Left kidney (tissue), 2 donors: Measurements from ENCODE around the gene EML3. TPM values are rescaled to one million over a fixed set of nuclear protein-coding genes. Genes with fewer than 3 reads are reported as not detected.
"Not testable (repeated sequence)": the region's sequence is repeated elsewhere in the genome, so short reads cannot be mapped to it uniquely, and the experiment has no call there.

Experiments
- DNase-seq: peaks from one replicate; pipeline ENCODE4 v3.0.0-alpha.2; 2013
- polyA plus RNA-seq: library from polyadenylated mRNA; unstranded; fragments of 120-200 nt; gene quantifications from one replicate; pipeline ENCODE4 v1.2.1, GENCODE V29; 2013; ENCODE audit not compliant: insufficient read length

Gene EML3
- polyA plus RNA-seq, 1 donor: 36.4 TPM

DNA sequence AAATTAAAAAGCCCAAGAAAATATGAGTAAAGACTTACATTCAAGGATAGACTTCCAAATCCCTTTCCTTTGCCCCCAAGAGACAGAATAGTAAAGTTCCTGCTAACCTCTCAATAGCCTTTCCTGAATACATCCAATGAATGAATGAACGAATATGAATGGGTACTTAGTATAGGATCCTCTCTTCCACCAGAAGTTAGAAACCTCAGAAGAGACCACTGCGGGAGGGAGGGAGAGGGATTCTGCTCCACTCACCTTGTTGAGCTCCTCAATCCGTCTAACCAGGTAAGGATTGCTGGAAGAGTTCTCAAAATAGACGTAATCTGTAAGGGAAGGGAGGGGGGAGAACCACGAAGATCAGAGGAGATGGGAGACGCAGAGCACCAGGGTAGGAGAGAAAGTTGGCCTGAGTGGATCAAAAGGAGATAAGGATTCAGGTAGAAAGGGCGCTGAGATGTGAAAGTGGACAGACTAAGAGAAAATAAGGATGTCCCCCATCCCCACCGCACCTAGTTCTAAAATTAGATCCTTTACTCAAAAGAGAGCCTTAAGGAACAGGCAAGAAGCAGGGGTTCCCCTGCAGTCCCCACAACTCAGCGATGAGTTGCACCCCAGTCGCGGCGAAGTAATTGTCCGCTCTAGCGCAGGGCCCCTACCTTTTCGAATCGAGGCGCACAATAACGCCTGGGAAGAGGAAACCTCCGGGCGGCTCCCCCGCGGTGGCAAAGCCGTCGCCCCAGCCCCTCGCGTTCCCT lies 12.0 kb downstream of the EML3 start:
- no peak for DNase-seq

DNA sequence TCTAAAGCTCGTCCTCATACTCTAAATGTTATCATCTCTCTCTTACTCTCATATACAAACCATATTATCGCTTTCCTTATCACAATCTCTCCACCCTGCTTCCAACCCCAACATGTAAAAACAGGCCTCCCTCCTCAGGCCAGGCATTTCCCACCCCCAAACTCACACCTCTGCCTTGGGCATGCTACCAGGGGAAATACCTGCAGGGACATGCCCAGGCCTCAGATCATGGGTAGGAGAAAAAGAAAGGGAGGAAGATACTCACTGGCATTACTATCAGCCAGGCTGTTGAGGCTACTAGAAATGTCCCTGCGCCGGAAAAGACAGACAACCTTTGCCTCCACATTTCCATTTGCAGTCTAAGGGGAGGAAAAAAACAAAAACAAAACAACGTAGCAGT lies 12.7 kb downstream of the EML3 start:
- no peak for DNase-seq

DNA sequence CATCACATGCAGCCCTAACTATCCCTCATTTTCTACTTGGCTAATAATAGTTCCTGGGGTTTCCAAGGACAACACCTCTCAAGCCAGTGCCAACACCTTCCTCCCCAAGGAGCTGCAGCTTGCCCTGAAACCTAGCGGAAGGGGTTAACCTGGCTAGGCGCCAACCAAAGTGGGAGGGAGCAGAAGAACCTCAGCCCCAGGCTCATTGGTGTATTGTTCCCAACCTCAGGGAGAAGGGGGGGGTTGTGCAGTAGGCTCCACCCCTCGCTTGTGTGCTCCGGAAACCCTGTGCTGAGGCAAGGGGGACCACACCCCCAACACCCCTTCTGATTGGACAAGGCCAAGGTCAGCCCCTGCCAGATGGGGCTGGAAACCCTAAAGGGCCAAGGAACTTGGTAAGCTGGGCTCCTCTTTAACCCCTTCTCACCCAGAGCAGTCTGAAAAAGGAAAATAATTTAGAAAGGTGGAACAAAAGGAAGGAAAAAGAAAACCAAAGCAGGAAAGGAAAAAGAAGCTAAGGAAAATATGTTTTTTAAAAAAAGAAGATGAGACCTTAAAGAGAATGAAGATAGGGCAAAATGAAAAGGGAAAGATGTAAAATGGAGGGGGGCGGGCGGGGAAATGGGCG lies 13.4 kb downstream of the EML3 start:
- DNase-seq: peak; percentile 92

DNA sequence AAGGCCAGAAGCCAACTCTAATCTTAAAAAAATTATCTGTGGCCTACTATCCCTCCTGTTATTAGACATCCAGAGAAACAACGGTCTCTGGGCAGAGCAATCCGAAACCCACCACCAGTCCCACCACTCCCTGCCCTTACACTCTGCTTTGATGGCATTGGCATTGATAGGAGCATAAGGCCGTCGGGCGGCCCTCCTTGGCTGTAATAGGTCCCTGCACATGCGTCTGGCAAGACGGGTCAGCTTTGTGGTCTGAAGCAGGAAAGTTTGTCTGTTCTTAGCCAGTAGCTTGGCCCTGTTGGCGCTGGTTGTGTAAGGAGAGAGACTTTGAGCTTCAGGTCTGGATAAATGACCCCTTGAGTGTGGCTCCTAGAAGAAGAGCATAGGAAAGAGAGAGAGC lies 17.5 kb downstream of the EML3 start:
- no peak for DNase-seq

DNA sequence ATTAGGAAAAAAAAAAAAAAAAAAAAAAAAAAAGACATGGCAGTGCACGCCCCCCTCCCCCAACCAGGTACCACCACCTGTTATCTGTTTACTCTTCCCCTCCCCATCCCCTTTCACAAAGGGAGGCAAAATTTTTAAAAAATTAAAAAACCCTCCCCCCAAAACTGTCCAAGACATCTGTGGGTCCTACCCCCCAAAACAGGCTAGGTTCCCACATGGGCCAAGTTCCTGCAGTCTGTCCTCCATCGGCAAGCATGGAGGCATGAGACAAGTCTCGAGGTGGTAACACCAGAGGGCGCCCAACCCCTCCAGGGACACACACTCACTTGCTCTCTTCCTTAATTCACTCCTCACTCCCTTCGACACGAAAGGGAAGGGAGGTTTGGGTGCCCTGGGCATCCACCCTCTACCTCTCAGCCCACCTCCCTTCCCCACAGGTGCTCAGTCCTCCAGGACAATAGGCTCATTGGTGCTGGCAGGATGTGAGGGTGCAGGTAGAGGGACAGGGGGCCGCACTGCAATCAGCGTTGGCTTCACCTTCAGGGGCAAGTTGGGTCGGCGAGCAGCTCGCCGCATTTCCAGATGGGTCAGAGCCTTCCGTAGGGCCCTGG lies 19.0 kb downstream of the EML3 start:
- peak; percentile 55 for DNase-seq

DNA sequence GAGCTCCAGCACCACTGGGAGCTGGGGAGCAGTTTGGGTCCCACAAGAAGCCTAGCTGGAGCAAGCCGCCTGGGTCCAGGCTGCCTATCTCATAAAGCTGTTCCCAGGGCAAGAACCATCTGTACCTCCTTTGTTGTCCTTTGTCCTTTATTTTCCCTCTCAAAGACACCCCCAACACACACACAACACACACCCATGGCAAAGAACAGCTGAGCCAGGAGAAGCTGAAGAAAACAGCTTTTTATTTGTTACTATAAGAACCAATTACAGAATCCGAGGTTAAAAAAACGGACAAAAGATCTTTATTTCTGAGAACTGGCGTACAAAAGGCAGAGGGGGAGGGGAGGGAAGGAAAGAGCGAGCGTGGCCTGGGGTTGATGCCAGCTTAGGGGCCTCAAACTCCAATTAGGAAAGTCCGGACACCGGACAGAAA lies 19.6 kb downstream of the EML3 start:
- DNase-seq: no peak

DNA sequence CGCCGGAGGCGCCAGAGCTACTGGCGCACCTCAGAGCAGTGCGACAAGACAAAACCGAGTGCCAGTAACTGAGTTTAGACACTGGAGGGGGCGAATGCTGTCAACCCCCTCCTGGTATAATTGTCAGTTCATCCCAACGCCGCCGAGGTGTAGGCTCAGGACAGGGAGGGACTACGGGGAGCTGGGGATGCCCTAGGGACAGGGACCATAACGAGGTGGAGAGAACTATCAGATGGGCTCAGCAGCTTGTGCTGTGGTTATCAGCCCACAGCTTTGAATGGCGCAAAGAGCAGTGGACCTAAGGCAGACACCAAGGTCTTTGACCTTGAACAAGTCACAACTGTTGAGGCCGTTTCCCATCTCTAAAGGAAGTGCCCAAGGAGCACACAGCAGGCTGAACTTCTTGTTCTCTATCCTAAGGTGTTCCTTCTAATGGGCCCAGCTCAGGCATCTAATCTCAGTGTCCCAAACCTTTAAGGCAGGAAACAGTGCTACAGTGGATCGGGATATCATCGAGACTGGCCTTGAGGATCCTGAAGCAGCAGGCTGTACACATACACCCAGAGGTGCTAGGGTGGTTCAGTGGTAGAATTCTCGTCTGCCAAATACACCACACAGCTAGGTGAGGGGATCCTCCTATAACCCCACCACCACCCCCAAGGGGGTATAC lies 20.3 kb downstream of the EML3 start:
- no peak for DNase-seq

DNA sequence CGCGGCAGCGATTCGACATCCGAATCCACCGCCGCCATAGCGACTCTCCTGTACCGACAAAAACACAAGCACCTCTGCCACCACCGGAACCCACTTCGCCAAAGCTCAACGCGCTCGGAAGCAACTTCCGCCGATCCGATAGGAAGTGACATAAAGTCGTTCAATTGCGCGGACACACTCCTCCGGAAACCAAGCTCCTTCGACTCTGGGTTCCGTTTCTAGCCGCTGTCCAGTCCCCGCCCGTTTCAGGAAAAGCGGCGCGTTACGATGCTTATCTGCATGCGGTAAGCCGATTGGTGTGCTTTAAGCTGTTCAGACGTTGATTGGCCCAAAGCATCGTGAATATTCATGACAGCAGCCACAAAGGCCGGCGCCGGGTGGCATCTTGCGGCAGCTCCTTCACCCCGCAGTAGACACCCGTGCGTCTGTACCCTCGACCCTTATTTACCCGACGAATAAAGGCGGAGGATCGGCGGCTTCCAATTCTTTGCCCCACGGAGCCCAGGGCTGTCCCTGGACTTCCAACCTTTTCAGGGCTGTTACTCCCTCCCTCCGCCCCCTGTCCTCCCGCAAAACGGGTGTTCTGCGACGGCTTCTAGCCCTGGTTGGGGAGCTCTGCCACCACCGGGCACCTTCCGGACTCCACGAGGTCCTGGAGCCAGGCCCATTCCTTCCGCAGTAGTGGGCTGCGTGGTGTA lies 21.0 kb downstream of the EML3 start, which contains the start of gene TUT1:
Gene TUT1, minus strand, starts transcription at position 76 of the 698 bp plus-strand sequence. Its CDS starts 38 bp downstream, at position 38.
- DNase-seq: peak; percentile 99

DNA sequence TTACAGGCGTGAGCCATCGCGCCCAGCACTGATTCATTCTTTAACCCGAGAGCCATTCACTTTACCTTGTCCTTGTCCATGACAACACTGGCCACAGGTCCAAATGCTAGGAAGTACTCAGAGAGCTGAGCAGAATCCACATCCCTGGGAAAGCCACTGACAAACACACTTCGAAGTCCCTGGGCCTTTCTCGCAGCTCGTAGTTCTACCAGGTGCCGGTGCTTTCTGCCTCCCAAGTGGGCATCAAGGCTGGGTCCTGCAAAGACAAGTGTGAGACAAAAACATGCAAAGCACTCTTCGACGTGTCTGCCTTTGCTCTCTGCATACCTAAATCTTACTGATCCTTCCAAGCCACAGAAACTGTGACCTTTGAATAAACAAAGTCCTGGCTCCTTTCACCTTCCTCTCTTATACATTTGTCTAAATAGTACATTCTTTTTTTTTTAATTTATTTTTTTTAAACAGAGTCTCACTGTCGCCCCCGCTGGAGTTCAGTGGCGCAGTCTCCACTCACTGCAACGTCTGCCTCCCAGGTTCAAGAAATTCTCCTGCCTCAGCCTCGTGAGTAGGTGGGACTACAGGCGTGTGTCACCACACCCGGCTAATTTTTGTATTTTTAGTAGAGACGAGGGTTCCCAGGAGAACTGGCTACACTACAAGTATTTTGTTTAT lies 23.5 kb downstream of the EML3 start:
- no peak for DNase-seq

DNA sequence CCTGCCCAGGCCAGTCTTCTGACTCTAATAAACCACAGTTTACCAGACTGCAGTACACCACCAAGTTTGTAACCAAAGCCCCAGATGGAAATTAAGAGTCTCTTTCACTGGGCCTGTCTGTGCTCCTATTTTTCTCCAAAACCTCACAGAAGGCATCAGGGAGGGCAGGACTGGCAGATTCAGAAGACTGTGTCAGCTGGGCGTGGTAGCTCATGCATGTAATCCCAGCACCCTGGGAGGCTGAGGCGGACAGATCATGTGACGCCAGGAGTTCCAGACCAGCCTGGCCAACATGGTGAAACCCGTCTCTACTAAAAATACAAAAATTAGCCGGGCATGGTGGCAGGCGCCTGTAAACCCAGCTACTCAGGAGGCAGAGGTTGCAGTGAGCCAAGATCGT lies 27.2 kb downstream of the EML3 start:
- not testable (repeated sequence) for DNase-seq

DNA sequence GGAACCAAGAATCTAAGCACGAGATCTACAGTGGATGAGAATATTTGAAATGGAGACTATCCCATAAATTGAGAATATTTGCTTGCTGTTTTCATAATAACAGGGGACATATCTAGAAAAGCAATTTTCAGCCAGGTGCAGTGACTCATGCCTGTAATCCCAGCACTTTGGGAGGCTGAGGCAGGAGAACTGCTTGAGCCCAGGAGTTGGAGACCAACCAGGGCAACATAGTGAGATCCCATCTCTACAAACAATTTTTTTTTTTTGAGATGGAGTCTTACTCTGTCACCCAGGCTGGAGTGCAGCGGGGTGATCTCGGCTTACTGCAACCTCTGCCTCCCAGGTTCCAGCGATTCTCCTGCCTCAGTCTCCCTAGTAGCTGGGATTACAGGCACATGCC lies 30.8 kb downstream of the EML3 start:
- not testable (repeated sequence) for DNase-seq

DNA sequence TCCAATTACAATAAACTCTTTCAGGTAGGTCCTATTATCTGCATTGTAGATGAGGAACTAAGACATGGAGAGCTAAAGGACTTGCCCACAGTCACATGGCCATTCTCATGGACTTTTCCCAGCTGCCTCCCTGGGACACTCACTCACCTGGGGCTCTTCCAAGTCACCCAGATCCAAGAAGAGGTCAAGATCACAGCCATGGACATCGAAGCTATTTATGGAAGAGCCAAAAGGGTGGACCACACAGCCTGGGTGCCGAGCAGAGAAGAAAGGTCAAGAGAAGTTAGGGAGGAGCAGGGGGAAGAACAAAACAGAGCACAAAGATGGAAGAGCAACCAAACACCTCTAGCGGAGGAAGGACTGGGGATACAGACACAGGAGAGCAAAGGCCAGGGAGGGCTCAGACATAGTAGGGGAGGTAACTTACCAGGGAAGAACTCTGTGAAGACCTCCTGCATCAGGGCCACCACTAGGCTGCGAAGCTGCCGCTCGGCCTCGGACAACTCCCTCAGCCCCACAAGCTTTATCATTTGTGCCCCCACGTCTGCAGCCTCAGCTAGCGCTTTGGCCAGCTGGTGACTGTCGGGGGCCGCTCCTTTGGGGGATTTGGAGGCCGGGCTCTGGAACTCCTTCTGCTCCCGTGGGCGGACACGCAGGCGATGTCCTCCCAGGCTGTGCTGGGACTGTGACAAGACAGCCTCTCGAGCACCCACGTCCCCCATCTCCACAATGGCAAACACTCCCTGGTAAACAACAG lies 31.4 kb downstream of the EML3 start:
- no peak for DNase-seq

DNA sequence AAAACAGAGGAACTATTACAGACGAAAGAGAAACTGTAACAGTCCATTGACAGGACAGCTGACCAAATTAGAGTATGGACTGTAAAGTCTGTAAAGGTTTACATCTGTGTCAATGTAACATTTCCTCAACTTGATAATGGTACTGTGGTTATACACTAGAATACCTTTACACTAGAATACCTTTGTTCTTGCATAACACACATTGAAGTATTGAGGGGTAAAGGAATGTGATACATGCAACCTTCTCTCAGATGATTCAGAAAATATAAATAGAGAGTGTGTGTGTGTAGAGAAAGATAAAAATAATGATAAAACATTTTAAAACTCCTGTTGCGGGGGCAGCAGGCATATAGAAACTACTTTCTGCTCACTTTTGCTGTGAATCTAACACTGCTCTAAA lies 33.3 kb downstream of the EML3 start:
- DNase-seq: no peak

DNA sequence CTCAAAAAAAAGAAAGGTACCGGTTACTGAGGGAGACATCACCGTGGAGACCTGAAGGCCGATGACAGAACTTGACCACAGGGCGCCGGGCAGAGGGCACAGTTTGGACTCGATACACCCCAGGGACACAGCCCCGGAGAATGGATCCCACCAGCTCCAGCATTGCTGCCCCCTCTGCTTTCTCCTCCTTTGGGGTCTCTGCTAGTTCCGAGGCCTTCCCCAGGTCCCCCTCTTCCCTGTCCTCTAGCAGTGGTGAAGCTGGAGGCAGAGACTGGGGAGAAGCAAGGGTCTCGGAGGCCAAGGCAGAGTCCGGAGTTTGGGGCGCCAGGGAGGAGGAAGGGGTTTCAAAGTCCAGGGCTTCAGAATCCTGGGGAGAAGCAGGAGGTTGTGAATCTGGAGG lies 34.0 kb downstream of the EML3 start:
- no peak for DNase-seq

DNA sequence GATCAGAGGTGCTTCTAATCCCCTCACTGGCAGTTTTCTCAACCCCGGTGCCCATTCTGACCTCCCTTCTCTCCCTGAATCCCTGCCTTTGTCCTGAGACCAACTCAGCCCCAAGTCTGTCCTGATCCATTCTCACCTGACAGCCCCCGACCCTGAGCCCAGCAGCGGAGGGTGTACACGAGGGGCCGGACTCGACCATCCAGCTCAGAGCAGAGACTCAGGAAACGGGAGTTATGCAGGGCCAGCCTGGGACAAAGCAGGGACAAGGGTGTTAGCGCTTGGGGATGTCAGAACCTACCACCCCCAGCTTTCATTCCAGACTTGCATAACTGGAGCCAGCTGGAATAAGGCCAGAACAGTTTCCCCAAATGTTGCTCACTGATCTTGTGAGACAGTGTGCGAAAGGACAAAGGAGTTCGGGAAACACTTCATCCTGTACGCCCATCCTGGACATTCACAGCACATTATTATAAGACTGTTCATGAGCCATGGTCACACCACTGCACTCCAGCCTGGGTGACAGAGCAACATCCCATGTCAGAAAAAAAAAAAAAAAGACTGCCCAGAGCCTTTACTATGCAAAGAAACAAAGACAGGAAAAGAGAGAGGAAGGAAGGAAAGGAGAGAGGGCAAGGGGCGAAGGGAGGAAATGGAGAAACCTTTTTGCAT lies 35.4 kb downstream of the EML3 start:
- no peak for DNase-seq

DNA sequence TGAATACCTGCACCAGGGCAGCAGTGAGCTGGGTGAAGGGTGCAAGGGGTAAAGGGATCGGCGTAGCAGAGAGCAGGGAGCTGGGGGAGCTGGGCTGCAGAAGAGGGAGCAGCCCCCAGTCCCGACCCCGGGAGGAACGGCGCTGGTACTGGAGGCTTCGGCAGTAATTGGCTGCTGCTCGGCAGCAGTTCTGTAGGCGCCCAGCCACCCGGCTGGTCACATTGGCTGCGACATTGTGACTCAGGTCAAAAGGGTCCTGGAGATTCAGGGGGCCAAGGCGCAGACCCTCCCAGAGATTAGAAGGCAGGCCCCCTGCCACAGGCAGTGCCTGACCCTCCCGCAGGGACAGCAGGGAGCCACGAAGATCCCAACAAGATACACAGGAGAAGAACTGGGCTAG lies 36.7 kb downstream of the EML3 start:
- no peak for DNase-seq

DNA sequence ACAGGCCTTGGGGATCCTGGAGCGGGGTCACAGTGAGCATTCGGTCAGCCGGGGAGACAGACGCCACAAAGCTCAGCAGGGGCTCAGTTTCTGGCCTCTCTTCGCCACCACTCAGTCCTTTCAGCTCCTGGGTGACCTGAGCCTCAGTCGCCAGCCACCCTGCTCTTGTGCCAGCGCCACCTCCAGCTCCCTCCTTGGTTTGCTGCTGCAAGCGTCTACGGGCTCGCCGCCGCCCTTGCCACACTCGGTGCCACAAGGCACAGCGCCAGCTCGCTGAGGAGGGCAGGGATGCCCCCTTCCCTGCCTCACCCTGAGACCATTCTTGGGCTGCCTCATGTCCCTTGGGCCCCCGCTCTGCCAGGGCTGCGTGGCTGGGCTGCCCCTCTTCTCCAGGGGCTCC lies 37.4 kb downstream of the EML3 start:
- DNase-seq: no peak

DNA sequence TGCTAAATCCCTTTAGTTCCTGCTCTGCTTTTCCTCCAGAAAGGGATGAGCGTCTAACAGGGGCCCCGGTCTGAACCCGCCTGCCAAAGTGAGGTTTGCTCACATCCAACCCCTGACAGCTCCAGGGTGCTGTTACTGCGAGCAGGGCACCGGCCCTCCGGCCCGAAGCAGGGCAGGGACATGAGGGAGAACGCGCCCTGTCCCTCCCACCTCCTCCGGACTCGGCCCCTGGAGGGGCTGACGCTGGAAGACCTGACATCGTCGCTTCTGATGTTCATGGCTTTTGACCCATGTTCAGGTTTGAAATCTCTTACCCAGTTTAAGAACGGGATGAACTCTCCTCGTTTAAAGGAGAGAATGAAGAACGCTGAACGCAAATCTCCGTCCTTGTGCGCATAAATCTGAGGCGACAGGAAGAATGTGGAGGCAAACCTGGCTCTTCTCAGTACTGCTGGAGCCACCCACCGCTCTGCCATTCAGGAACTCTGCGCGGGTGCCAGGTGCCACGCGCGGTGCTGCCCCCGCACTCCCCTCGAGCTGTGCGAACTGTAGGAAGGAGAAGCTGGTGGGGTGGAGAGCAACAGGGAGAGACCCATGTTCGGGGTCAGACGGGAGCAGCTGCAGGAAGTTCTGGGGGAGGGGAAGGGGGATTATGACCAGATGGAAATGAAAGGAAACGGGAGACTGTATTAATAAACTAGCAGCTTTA lies 38.1 kb downstream of the EML3 start:
- DNase-seq: no peak

DNA sequence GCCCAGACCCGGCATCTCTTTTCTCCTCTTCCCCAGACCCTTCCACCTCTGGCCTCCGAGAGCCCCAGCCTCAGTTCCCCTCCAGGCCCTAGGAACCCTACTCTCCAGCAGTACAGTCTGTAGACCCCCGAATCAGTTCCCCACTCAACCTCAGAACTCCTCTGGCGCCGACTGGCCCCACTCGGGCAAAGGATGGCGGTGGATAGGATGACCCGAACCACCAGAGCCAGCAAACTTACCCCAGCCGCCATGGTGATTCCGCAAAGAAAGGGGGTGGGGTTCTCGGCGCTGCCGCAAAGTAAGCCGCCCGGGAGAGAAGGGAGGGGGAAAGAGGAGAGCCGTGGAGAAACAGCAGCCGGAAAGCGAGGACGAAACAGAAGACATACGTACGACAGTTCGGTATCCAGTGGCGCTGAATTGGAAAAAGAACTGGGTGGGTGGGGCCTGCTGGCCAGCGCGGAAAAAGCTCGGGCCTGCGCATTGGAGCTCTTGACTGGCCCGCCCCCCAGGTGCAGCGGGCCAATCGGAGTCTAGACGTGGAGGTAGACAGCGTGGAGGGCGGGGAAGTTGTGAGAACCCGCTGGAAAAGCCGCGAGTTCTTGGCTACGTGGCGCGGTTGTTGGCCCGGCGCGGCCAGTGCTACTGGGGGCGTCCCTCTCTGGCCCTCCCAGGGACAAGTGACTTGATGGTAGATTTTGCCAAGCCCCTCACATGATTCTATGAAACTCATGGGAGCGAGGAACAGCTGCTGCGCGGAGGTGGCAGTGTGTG lies 38.8 kb downstream of the EML3 start, which contains the start of gene EEF1G:
Gene EEF1G, minus strand, starts transcription at position 300 of the 771 bp plus-strand sequence. Its CDS starts 49 bp downstream, at position 251.
- peak; percentile 99 for DNase-seq
